Hematopoietic multipotent progenitor cell treated with erythropoietin and hydrocortisone succinate and interleukin-3 and kit ligand, for 8 days (in vitro differentiated cells): ENCODE measurements around the gene MAN2B2.

Source experiments
- DNase-seq: peaks from one replicate; pipeline ENCODE4 v3.0.0-alpha.2; 2015

The MAN2B2 gene

GRCh38 chr4:6546681-6547447, 28.1 kb upstream of the MAN2B2 start:
- DNase-seq: peak; percentile 76

DNA sequence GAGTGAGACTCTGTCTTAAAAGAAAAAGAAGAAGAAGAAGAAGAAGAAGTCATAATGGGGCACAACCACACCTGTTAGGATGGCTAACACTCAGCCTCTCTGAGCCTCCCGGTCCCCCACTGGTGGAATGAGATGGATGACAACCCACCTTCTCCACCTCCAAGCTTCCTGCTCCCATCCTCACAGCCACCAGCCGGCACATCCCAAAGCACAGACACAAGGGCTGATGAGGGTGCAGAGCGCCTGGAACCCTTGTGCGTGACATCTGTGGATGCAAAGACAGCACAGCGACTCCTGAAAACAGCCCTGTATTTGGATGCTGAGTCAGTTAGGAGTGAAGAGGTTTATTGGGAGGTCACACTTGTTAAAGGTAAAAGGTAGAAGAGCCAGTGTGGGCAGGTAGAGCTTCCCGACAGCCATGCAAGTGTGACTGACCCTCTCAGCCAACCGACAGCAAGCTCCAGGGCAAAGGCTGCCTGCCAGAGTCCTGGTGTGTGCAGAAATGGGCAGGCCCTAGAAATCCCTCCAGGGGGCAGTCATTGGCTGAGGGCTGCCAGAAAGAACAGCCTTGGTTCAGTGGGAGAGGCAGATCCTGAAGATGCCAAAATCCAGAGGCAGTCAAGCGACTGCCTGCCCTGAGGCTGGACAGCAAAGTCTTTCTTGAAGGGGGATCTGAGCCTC, 26.6 kb upstream of the MAN2B2 start:
- DNase-seq: peak; percentile 50

- no peak for DNase-seq
Measured at GRCh38 chr4:6548882-6549230, 26.1 kb upstream of the MAN2B2 start.

GRCh38 chr4:6549445-6549844, 25.5 kb upstream of the MAN2B2 start:
- no peak for DNase-seq

GRCh38 chr4:6549890-6550620, 24.9 kb upstream of the MAN2B2 start:
- no peak for DNase-seq

DNA sequence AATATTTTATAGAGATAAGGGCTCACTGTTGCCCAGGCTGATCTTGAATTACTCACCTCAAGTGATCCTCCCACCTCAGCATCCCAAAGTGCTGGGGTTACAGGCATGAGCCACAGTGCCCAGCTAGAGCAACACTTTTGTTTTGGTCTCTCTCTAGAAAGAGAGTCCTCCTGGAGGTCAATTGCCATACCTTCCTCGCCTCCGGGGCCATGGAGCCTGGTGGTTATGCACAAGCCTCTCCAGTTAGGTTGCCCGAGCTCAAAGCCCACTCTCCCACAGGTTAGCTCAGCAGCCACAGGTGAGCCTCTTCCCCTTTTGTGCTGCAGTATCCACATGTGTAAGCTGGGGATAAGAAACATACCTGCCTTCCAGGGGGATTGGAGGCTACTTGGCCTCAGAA, 24.2 kb upstream of the MAN2B2 start:
- no peak for DNase-seq

- no peak for DNase-seq
Measured at GRCh38 chr4:6551660-6552059, 23.3 kb upstream of the MAN2B2 start.

DNA sequence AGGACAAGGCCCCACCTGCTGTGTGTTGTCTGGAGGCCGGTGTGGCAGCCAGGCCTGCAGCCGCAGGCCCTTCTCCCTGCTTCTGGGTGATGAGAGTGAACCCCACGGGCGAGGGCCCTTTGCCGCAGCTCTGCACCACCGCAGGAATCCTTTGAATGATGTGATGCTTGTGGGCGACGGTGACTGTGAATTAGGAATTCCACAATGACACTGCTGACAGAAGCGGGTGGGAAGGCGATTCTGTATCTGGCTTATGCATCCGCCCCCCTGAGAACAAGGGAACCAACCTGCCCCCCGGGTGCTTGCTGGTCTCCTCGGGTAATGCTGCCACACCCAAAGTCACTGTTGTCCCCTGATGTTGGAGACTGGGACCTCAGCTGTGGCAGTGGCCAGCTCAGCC, 19.5 kb upstream of the MAN2B2 start:
- no peak for DNase-seq

DNA sequence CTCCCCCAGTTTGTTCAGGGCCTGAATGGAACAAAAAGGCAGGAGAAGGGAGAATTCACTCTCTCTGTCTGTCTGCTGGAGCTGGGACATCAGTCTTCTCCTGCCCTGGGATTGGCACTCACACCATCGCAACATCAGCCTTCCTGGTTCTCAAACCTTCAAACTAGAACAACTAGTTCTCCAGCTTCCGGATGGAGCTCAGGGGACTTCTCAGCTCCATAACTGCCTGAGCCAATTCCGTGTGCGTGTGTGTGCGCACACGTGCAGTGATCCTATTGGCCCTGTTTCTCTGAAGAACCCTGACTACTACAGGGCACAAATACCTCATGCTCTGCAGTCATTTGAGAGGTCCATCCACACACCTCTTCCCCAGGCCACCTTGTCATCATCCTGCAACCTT, 18.7 kb upstream of the MAN2B2 start:
- DNase-seq: no peak

GRCh38 chr4:6557185-6557584, 17.8 kb upstream of the MAN2B2 start:
- no peak for DNase-seq

- DNase-seq: no peak
Measured at GRCh38 chr4:6557856-6558255, 17.1 kb upstream of the MAN2B2 start.

GRCh38 chr4:6560416-6561172, 14.4 kb upstream of the MAN2B2 start:
- no peak for DNase-seq

GRCh38 chr4:6561173-6561516, 13.8 kb upstream of the MAN2B2 start:
- no peak for DNase-seq

GRCh38 chr4:6561706-6562371, 13.2 kb upstream of the MAN2B2 start:
- no peak for DNase-seq

GRCh38 chr4:6562931-6563901, 11.8 kb upstream of the MAN2B2 start:
- DNase-seq: no peak

DNA sequence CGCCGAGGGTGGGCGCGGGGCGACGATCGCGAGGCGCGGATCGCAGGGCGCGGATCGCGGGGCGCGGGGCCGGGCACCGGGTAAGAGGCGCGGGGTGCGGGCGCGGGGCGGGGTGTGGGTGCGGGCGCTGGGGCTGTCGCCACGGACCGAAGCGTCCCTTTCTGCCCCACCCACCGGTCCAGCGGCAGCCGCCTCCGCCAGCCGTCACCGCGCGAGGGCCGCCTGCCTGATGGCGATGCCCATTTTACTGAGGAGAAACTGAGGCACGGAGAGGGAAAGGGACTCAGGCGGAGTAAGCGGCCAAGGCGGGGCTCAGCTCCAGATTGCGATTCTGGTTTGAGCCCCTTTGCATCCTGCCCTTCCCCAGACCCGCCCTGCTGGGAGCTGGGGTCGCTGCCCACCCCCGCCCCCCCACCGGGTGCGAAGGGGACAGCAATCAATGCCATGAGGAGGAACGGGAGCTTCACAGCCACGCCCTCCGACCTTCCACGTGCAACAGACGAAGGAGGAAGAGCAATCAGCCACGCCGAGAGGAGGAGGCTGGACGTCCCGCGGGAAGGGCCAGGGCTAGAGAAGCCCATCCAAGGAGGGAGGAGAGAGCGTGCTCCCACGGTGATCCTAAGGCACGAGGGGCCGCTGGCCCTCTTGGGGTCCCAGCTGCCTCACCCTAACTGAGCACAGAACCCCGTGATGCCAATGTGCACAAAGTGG, 10.9 kb upstream of the MAN2B2 start:
- no peak for DNase-seq

DNA sequence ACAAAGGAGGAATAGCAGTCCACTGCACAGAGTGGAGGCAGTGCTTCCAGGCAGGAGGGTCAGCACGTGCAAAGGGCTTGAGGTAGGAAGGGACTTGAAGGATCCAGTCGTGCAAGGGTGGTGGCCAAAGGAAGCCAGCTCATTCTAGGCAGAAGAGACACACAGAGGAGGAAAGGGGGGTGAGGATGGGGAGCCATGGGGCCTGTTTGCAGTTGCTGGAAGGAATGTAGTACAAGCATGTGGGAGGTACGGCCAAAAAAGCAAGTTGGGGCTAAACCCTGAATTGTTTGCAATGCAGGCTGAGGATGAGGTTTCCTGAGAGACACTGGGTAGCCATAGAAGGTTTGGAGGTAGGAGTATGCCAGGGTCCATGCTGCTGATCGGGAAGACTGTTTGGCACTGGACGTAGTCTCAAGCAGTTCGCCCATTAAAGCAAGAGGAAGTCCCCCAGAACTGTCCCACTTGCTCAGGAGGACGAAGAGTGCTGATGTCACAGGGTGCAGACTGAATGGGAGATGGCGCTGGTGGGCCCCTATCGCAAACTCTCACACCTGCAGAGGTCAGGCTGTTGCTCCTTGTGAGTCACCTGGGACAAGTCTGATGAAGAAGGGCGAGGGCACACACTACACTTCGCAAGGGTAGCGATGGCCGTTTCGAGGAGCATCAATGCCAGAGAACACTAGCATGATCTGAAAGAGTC, 9.1 kb upstream of the MAN2B2 start:
- DNase-seq: no peak

DNA sequence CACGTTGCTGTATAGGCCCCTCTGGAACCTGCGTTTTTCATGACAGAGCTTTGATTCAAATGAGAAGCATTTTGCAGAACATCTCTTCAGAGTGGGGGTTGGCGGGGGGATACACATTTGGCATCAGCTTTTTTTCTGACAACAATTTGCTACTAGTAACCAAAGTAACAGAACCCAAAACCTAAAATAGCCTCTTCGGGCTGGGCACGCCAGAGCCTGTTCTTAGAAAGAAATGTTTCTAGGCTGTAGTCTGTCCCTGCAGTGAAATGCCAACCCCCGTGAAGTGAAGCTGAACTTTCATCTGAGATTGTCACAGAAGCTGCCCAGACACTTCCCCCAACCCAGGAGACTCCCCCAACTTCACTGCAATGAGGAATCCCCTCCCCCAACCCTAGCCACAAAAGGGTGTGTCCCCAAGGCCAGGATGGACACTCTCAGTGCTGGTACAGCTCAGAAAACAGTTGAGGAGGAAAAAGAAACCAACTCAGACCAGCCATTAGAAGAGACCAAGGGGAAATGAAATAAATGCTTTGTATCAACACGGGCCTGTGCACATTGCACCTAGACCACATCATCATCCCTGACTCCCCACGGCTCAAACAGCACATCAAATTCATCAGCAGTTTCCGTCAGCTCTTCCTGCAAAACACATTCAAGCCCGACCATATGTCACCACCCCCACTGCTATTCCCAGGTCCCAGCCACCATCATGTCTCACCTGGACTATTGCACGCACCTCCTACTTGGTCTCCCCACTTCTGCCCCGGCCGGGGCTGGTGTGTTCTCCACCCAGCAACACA, 8.4 kb upstream of the MAN2B2 start:
- DNase-seq: no peak

DNA sequence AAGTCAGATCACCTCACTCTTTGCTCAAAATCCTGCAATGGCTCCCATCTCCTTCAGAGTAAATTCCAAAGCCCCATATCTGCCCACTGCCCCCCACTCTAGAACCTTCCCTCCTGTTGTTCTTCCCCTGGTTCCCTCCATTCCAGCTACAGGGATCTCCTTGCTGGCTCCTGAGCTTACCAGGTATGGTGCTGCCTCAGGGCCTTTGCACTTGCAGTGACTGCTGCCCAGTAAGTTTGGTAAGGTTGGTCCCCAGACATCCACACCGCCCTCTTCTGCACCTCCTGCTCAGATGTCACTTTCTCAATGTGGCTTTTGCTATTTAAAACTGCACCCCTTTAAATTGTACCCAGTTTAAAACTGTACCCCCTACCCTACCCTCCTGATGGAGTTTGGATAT, 7.8 kb upstream of the MAN2B2 start:
- DNase-seq: no peak
